ENCODE data around the gene IRF7. TPM values are rescaled to one million over a fixed set of nuclear protein-coding genes. Genes with fewer than 3 reads are reported as not detected.

Gene IRF7
- total RNA-seq, 1 donor from 2014 or later: 10.2 TPM

DNA sequence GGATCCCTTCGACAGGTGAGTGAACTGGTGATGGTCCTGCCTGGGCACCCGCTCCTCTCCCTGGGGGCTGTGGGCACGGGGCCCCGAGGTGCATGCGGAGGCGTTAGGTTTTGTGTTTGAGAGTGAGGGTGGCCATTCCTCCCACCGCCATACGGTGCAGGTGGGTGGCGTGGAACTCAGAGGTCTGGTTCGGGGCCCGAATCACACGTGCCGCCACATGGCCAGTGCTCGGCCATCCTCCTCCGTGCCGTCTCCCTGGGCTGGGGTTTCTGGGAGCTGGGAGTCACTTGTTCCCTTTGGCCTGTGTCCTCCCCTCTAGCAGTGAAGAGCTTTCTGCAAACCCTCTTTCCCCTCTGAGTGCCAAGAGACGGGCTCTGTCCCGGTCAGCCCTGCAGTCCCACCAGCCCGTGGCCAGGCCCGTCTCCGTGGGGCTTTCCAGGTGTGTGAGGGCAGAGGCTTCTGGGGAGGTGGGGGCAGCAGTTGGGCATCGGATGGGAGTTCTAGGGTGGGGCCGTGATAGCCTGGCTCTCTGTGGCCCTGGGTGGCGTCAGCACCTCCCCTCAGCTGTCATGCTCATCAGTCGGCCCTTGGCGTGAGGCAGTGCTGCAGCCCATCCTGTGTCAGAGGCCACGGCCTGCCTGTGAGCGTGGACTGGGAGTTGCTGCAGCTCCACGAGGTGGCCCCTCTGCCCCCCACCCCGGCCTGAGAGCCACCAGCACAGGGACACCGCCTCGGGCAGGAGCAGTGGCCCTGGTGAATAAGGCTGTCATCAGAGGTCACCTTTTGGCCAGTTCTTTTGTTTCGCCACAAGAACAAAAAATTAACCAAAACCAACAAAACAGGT, 10.2 kb downstream of the IRF7 start:
- no peaks in the 10 kb centered on the region for H3K27me3 Mint-ChIP-seq (ENCODE audit: low read depth)
- no peak for DNase-seq (ENCODE audit: low read depth, low spot score)
- H3K9me3 Mint-ChIP-seq: no peaks in the 10 kb centered on the region
- no peak overlapping the region for H3K27ac Mint-ChIP-seq (ENCODE audit: unreplicated experiment)
- no peaks in the 10 kb centered on the region for H3K4me1 Mint-ChIP-seq
- peaks cover 8% of the 10 kb centered on the region for H3K36me3 Mint-ChIP-seq (ENCODE audit: low read depth)
- TF ChIP-seq, protein P1, sequence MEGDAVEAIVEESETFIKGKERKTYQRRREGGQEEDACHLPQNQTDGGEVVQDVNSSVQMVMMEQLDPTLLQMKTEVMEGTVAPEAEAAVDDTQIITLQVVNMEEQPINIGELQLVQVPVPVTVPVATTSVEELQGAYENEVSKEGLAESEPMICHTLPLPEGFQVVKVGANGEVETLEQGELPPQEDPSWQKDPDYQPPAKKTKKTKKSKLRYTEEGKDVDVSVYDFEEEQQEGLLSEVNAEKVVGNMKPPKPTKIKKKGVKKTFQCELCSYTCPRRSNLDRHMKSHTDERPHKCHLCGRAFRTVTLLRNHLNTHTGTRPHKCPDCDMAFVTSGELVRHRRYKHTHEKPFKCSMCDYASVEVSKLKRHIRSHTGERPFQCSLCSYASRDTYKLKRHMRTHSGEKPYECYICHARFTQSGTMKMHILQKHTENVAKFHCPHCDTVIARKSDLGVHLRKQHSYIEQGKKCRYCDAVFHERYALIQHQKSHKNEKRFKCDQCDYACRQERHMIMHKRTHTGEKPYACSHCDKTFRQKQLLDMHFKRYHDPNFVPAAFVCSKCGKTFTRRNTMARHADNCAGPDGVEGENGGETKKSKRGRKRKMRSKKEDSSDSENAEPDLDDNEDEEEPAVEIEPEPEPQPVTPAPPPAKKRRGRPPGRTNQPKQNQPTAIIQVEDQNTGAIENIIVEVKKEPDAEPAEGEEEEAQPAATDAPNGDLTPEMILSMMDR (conservative IDR thresholded peaks at IDR 0.05): no peak
- no peak overlapping the region for H3K4me3 Mint-ChIP-seq

DNA sequence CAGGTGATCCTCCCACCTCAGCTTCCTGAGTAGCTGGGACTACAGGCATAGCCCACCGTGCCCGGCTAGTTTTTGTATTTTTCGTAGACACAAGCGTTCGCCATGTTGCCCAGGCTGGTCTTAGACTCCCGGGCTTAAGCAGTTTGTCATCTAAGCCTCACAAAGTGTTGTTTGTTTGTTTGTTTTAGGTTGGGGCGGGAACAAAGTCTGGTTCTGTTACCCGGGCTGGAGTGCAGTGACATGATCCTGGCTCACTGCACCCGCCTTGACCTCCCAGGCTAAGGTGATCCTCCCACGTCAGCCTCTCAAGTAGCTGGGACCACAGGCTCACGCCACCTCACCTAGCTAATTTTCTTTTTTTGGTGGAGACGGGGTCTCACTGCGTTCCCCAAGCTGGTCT, 12.6 kb downstream of the IRF7 start:
- Mint-ChIP-seq H3K9me3 (no peaks in the 10 kb centered on the region), H3K27ac (ENCODE audit: unreplicated experiment) (no peak overlapping the region), H3K27me3 (ENCODE audit: low read depth) (no peaks in the 10 kb centered on the region), H3K4me1 (no peaks in the 10 kb centered on the region), H3K4me3 (no peak overlapping the region), H3K36me3 (ENCODE audit: low read depth) (peaks cover 8% of the 10 kb centered on the region)
- TF ChIP-seq, protein P1 (conservative IDR thresholded peaks at IDR 0.05): no peak
- no peak for DNase-seq (ENCODE audit: low read depth, low spot score)

DNA sequence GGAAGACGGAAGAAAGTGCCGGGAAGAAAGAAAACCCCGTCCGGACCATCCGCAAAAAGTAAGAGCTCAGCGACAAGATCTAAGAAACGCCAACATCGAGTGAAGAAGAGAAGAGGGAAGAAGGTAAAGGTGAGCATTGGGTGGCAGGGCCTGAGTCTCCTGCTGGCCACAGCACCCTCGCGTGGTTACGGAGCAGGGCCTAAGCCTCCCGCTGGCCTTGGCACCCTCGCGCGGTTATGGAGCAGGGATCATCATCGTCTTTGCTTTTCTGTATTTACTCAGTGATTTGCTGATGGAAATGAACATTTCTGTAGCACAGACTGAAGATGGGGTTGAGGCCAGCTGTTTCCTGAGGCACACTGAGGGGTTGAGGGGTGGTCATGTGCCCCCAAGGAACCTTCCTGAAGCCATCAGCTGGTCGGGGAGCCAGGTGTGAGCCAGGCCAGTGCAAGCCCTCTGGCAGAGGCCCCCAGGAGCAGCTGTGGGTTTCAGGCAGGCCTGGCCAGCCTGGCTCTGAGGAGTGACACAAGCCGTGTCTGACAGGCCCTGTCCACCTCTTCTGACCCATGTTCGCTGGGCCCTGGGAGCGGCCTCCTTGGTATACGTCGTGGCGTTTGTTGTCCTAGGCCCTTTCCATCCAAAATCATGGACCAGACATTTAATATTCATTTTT, 14.0 kb downstream of the IRF7 start:
- Mint-ChIP-seq H3K27ac (ENCODE audit: unreplicated experiment) (no peak overlapping the region), H3K36me3 (ENCODE audit: low read depth) (peaks cover 10% of the 10 kb centered on the region), H3K27me3 (ENCODE audit: low read depth) (no peaks in the 10 kb centered on the region), H3K4me3 (no peak overlapping the region), H3K4me1 (no peaks in the 10 kb centered on the region), H3K9me3 (no peaks in the 10 kb centered on the region)
- TF ChIP-seq, protein P1 (conservative IDR thresholded peaks at IDR 0.05): no peak
- no peak for DNase-seq (ENCODE audit: low read depth, low spot score)

DNA sequence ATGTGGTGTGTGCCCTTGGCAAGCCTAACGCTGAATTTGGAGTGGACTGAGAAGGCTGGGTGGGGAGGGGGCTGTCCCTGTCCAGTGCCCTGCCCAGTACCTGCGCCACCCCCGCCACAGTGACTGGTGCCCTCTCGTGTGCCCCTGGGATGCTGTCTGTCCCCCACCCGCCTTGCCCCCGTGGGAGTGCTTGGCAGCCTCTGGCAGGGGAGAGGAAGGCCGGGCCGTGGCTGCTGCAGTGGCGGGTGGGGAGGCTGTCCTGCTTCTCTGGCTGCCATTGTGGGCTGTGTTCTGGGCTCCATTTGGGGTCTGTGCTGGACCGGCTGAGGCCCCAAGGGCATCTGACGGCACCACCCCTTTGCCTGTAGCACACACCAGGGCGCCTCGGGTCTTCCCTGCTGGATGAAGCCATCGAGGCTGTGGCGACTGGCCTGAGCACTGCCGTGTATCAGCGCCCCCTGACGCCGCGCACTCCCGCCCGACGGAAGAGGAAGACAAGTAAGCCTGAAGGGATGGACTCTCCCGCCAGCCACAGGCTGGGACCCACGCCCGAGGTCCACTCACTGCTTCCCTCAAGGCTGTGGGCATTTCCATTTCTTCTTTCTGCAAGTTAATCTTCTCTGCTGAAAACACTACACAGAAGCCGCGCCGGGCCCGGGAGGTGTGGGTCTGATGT, 17.6 kb downstream of the IRF7 start:
- Mint-ChIP-seq H3K4me1 (no peaks in the 10 kb centered on the region), H3K4me3 (no peak overlapping the region), H3K27me3 (ENCODE audit: low read depth) (no peaks in the 10 kb centered on the region), H3K27ac (ENCODE audit: unreplicated experiment) (no peak overlapping the region), H3K36me3 (ENCODE audit: low read depth) (peaks cover 7% of the 10 kb centered on the region), H3K9me3 (no peaks in the 10 kb centered on the region)
- TF ChIP-seq, protein P1 (conservative IDR thresholded peaks at IDR 0.05): no peak
- no peak for DNase-seq (ENCODE audit: low read depth, low spot score)

DNA sequence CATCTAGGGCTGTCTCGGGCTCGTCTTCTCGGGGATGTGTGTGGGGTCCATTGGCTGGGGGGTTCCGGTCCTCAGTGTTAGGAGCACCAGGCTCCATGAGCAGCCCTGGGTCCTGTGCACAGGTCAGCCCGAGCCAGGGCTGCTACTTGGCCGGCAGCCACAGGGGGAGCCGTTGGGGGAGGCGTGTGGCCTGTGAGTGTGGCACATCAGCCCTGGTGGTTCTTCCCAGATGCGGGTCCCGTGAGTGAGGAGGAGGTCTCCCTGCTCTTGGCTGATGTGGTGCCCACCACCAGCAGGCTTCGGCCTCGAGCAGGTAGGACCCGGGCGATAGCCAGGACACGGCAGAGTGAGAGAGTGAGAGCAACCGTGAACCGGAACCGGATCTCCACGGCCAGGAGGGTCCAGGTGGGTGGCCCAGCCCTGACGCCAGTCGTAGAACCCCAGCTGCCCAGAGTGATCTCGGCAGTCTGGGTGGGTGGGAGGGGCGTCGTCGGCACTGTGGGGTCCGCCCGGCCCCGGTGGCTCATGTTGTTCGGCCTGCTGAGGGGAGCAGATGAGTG, 18.5 kb downstream of the IRF7 start:
- TF ChIP-seq, protein P1 (conservative IDR thresholded peaks at IDR 0.05): peak; percentile 39
- Mint-ChIP-seq H3K27me3 (ENCODE audit: low read depth) (no peaks in the 10 kb centered on the region), H3K27ac (ENCODE audit: unreplicated experiment) (no peak overlapping the region), H3K9me3 (no peaks in the 10 kb centered on the region), H3K36me3 (ENCODE audit: low read depth) (peaks cover 9% of the 10 kb centered on the region), H3K4me1 (no peaks in the 10 kb centered on the region), H3K4me3 (no peak overlapping the region)
- DNase-seq (ENCODE audit: low read depth, low spot score): no peak

Measured in neural crest cell (in vitro differentiated cells).